GM19193 (cell line): Measurements from ENCODE around the gene ARRDC5.

Source experiments
- POLR2A ChIP-seq: IDR thresholded peaks from 4 replicates; pipeline ENCODE4 v1.6.1; 2011; ENCODE audit not compliant: insufficient read depth, insufficient read length; ENCODE audit errors: extremely low read depth

Gene ARRDC5

GRCh38 chr19:4847190-4847973, 55.3 kb downstream of the ARRDC5 start:
- TF ChIP-seq POLR2A: no peak

DNA sequence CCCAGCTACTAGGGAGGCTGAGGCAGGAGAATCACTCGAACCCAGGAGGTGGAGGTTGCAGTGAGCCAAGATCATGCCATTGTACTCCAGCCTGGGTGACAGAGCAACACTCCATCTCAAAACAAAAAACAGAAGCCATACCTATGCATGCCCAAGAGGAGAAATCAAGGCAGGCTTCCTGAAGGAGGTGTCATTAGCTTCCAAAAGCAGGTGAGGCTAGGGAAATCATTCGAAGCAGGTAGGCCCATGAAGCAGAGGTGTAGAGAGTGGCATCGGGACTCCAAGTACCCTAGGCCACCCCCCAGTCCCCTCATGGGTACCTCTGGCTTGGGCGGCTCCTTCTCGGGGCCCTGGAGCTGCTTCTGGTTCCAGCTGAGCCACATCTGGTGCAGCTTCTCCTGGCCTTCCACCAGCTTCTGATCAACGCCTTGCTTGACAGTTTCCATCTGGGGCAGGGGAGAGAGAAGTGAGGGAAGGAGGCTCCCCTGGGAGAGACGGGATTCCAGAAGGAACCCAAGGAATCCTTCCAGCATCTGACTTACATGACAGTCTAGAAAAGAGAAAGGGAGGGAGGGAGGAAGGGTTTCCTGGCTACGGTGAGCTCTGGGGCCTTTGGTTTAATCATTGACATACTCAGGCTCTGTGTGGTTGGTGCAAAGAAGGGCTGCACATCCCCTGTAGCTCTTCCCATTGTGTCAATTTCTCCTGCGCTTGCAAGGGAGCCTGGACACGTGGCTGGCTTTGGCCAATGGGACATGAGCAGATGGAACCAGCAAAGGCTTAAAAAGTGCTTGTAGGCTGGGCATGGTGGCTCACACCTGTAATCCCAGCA, 58.1 kb downstream of the ARRDC5 start:
- no peak for TF ChIP-seq POLR2A

DNA sequence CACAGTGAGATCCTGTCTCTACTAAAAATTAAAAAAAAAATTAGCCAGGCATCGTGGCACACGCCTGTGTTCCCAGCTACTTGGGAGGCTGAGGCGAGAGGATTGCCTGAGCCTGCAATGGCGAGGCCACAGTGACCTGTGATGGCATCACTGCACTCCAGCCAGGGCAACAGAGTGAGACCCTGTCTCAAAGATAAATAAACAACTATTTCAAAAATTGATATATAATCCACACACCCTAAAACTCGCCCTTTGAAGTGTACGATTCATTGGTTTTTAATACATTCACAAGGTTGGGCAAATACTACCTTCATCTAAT, 59.1 kb downstream of the ARRDC5 start:
- no peak for TF ChIP-seq POLR2A
